ENCODE measurements around the gene MSMO1. TPM values are rescaled to one million over a fixed set of nuclear protein-coding genes. Genes with fewer than 3 reads are reported as not detected.

The MSMO1 gene
- total and polyA plus RNA-seq, 2 experiments from 2014 or later = 145 to 272 TPM

GRCh38 chr4:165294907-165295306 lies 32.6 kb upstream of the MSMO1 start:
- no peak overlapping the region for H3K27ac ChIP-seq (ENCODE audit: low read depth)
- H2AFZ ChIP-seq = no peak overlapping the region
- H3K4me2 ChIP-seq = no peak overlapping the region

More at GRCh38 chr4:165294907-165295306, 32.6 kb upstream of the MSMO1 start:
- no peaks in the 10 kb centered on the region for H3K27me3 ChIP-seq (ENCODE audit: insufficient read depth)
- Mint-ChIP-seq H3K27me3 (ENCODE audit: insufficient read depth, low read depth, poor library complexity) (no peaks in the 10 kb centered on the region), H3K36me3 (ENCODE audit: low read depth) (0 out of 3 replicates have a peak, but pooled peaks cover 5% of the 10 kb centered on the region), H3K9me3 (no peaks in the 10 kb centered on the region), H3K4me3 (no peak overlapping the region), H3K4me1 (peaks cover 11% of the 10 kb centered on the region; the same call in 2 of the 3 replicates), H3K27ac (peak overlapping the region; percentile 62; the same call in 1 of the 2 replicates)
- no peaks in the 10 kb centered on the region for H3F3A ChIP-seq (replicated peaks; ENCODE audit: low read depth)
- DNase-seq (ENCODE audit: low spot score) = peak; percentile 18
- no peaks in the 10 kb centered on the region for H4K20me1 ChIP-seq (replicated peaks; ENCODE audit: insufficient read depth)
- peaks cover 13% of the 10 kb centered on the region; the same call in 1 of the 2 replicates for H3K4me1 ChIP-seq (ENCODE audit: insufficient read depth)
- H3K79me2 ChIP-seq (replicated peaks; ENCODE audit: insufficient read depth) = no peaks in the 10 kb centered on the region
- TF ChIP-seq NANOG (IDR thresholded peaks at IDR 0.05; ENCODE audit: borderline replicate concordance) = no peak
- TF ChIP-seq CREB1 (CRISPR knock-in tag; IDR thresholded peaks at IDR 0.05; ENCODE audit: low read depth) = no peak
- TF ChIP-seq ETS1 (IDR thresholded peaks at IDR 0.05) = no peak
- no peak for TF ChIP-seq REST (IDR thresholded peaks at IDR 0.05; ENCODE audit: unreplicated experiment)
- no peak for TF ChIP-seq ZNF114 (CRISPR knock-in tag; IDR thresholded peaks at IDR 0.05)
- TF ChIP-seq CTCF (conservative IDR thresholded peaks at IDR 0.05; ENCODE audit: low read depth in 2 of 2) = no peak
- TF ChIP-seq POLR2AphosphoS5 (IDR thresholded peaks at IDR 0.05; ENCODE audit: low read depth) = no peak
- no peak for TF ChIP-seq EZH2 (IDR thresholded peaks at IDR 0.05; ENCODE audit: low read depth, unreplicated experiment)
- no peak for TF ChIP-seq JUNB (IDR thresholded peaks at IDR 0.05; ENCODE audit: unreplicated experiment)
- TF ChIP-seq EZH2phosphoT487 (IDR thresholded peaks at IDR 0.05; ENCODE audit: unreplicated experiment) = no peak
- no peak for TF ChIP-seq ZNF331 (CRISPR knock-in tag; IDR thresholded peaks at IDR 0.05; ENCODE audit: low read depth)
- TF ChIP-seq ZNF462 (CRISPR knock-in tag; IDR thresholded peaks at IDR 0.05) = no peak
- no peak for TF ChIP-seq STAT1 (IDR thresholded peaks at IDR 0.05; ENCODE audit: unreplicated experiment)
- ATAC-seq = peak; percentile 48; the same call in 2 of the 3 replicates
- no peaks in the 10 kb centered on the region for H3K9me2 ChIP-seq (ENCODE audit: insufficient read depth)
- no peak overlapping the region for H3K4me3 ChIP-seq
- no peaks in the 10 kb centered on the region for H3K36me3 ChIP-seq (ENCODE audit: insufficient read depth)

All from GM23338 (cell line).